Immature natural killer cell (primary cell): Measurements from ENCODE around the gene CYS1. TPM values are rescaled to one million over a fixed set of nuclear protein-coding genes. Genes with fewer than 3 reads are reported as not detected.
A peak's percentile ranks its signal among the peaks of the same experiment; 100 is the strongest.

Experiments
- DNase-seq, 3 donors: peaks; one replicate each; pipeline ENCODE4 v3.0.0; 2022; ENCODE audit warnings: mixed read lengths in 1 of 3
- H3K27ac Mint-ChIP-seq, 6 donors: one replicate each; pipeline ENCODE4 v1.8.0; 2020; ENCODE audit warnings: mixed read lengths in 6 of 6, mild to moderate bottlenecking in 5 of 6, inconsistent platforms in 4 of 6, moderate library complexity in 3 of 6
- H3K27me3 Mint-ChIP-seq, 3 donors: one replicate each; pipeline ENCODE4 v1.8.0; 2020 to 2021; ENCODE audit warnings: low read depth in 3 of 3, mild to moderate bottlenecking in 3 of 3, mixed read lengths in 3 of 3, moderate library complexity in 3 of 3, inconsistent platforms in 1 of 3
- H3K36me3 Mint-ChIP-seq, 3 donors: one replicate each; pipeline ENCODE4 v1.8.0; 2020; ENCODE audit warnings: mixed read lengths in 3 of 3, inconsistent platforms in 2 of 3, mild to moderate bottlenecking in 2 of 3
- H3K4me1 Mint-ChIP-seq, 2 donors: one replicate each; pipeline ENCODE4 v1.8.0; 2020; ENCODE audit warnings: inconsistent platforms in 2 of 2, mild to moderate bottlenecking in 2 of 2, mixed read lengths in 2 of 2, moderate library complexity in 1 of 2
- H3K4me3 Mint-ChIP-seq, 5 donors: one replicate each; pipeline ENCODE4 v1.8.0; 2020; ENCODE audit warnings: mild to moderate bottlenecking in 5 of 5, mixed read lengths in 5 of 5, inconsistent platforms in 3 of 5, moderate library complexity in 3 of 5
- H3K9me3 Mint-ChIP-seq, 6 donors: one replicate each; pipeline ENCODE4 v1.8.0; 2020; ENCODE audit warnings: mild to moderate bottlenecking in 6 of 6, mixed read lengths in 6 of 6, inconsistent platforms in 4 of 6, moderate library complexity in 3 of 6
- polyA plus RNA-seq, 3 donors: library from polyadenylated mRNA; unstranded; fragments of 300-500 nt; fragmentation: Illumina TruSeq; gene quantifications; one replicate each; pipeline ENCODE4 v1.2.3, GENCODE V29; 2021

The CYS1 gene
- polyA plus RNA-seq, 3 donors from 2014 or later, result not detected

- H3K36me3 Mint-ChIP-seq, result peaks cover 2 to 14% (median 2%) of the 10 kb centered on the region in 3 donors
- H3K27ac Mint-ChIP-seq, result no peak overlapping the region
- H3K4me3 Mint-ChIP-seq, result no peak overlapping the region
- H3K27me3 Mint-ChIP-seq, result peaks cover under 1 to 2% (median 1%) of the 10 kb centered on the region in 3 donors
- no peak for DNase-seq
- H3K9me3 Mint-ChIP-seq, result no peaks in the 10 kb centered on the region
- no peaks in the 10 kb centered on the region for H3K4me1 Mint-ChIP-seq
Measured at GRCh38 chr2:10059552-10060335, 20.5 kb downstream of the CYS1 start.

- Mint-ChIP-seq H3K4me3 (no peak overlapping the region), H3K9me3 (no peaks in the 10 kb centered on the region), H3K27me3 (peaks cover 1 to 2% (median 2%) of the 10 kb centered on the region in 3 donors), H3K4me1 (no peaks in the 10 kb centered on the region), H3K36me3 (peaks cover 5 to 22% (median 6%) of the 10 kb centered on the region in 3 donors), H3K27ac (no peak overlapping the region)
- no peak for DNase-seq
Measured at GRCh38 chr2:10059016-10059351, 21.2 kb downstream of the CYS1 start.

GRCh38 chr2:10058251-10059015, 21.8 kb downstream of the CYS1 start:
- Mint-ChIP-seq H3K4me3 (no peak overlapping the region), H3K27me3 (peaks cover 1 to 2% (median 2%) of the 10 kb centered on the region in 3 donors), H3K36me3 (peaks cover 5 to 24% (median 10%) of the 10 kb centered on the region in 3 donors), H3K9me3 (no peaks in the 10 kb centered on the region), H3K4me1 (no peaks in the 10 kb centered on the region), H3K27ac (no peak overlapping the region)
- no peak for DNase-seq

- Mint-ChIP-seq H3K27ac (no peak overlapping the region), H3K27me3 (peaks cover 1 to 2% (median 2%) of the 10 kb centered on the region in 3 donors), H3K4me3 (no peak overlapping the region), H3K4me1 (no peaks in the 10 kb centered on the region), H3K36me3 (peaks cover 5 to 31% (median 18%) of the 10 kb centered on the region in 3 donors), H3K9me3 (no peaks in the 10 kb centered on the region)
- DNase-seq, result no peak
Measured at GRCh38 chr2:10057231-10058107, 22.7 kb downstream of the CYS1 start.

GRCh38 chr2:10056439-10056838, 23.8 kb downstream of the CYS1 start:
- H3K27ac Mint-ChIP-seq, result no peak overlapping the region
- no peaks in the 10 kb centered on the region for H3K9me3 Mint-ChIP-seq
- H3K4me1 Mint-ChIP-seq, result no peaks in the 10 kb centered on the region
- H3K4me3 Mint-ChIP-seq, result no peak overlapping the region
- peaks cover 5 to 37% (median 24%) of the 10 kb centered on the region in 3 donors for H3K36me3 Mint-ChIP-seq
- DNase-seq, result no peak
- peaks cover 0 to 2% (median 1%) of the 10 kb centered on the region in 3 donors for H3K27me3 Mint-ChIP-seq

GRCh38 chr2:10054976-10055375, 25.2 kb downstream of the CYS1 start:
- Mint-ChIP-seq H3K9me3 (no peaks in the 10 kb centered on the region), H3K36me3 (peaks cover 5 to 38% (median 24%) of the 10 kb centered on the region in 3 donors), H3K4me3 (no peak overlapping the region), H3K27me3 (peaks cover 0 to 2% (median under 1%) of the 10 kb centered on the region in 3 donors), H3K27ac (no peak overlapping the region), H3K4me1 (no peaks in the 10 kb centered on the region)
- no peak for DNase-seq

GRCh38 chr2:10054424-10054823, 25.8 kb downstream of the CYS1 start:
- no peak overlapping the region for H3K27ac Mint-ChIP-seq
- no peak for DNase-seq
- peaks cover 7 to 43% (median 24%) of the 10 kb centered on the region in 3 donors for H3K36me3 Mint-ChIP-seq
- no peak overlapping the region for H3K4me3 Mint-ChIP-seq
- peaks cover 2 to 4% of the 10 kb centered on the region in 2 donors for H3K4me1 Mint-ChIP-seq
- H3K27me3 Mint-ChIP-seq, result peaks cover 0 to 4% (median 0%) of the 10 kb centered on the region in 3 donors
- no peaks in the 10 kb centered on the region for H3K9me3 Mint-ChIP-seq

- Mint-ChIP-seq H3K4me1 (peaks cover 2 to 13% of the 10 kb centered on the region in 2 donors), H3K4me3 (no peak overlapping the region), H3K36me3 (peaks cover 8 to 45% (median 24%) of the 10 kb centered on the region in 3 donors)
Measured at GRCh38 chr2:10053351-10053750, 26.9 kb downstream of the CYS1 start.

GRCh38 chr2:10052216-10052615, 28.0 kb downstream of the CYS1 start:
- Mint-ChIP-seq H3K4me1 (peaks cover 2 to 17% of the 10 kb centered on the region in 2 donors), H3K9me3 (no peaks in the 10 kb centered on the region), H3K4me3 (no peak overlapping the region), H3K27ac (no peak overlapping the region), H3K36me3 (peaks cover 9 to 45% (median 24%) of the 10 kb centered on the region in 3 donors), H3K27me3 (peaks cover 0 to 4% (median 0%) of the 10 kb centered on the region in 3 donors)
- DNase-seq, result no peak

More at GRCh38 chr2:10053351-10053750, 26.9 kb downstream of the CYS1 start:
- Mint-ChIP-seq H3K27ac (no peak overlapping the region), H3K27me3 (peaks cover 0 to 4% (median 0%) of the 10 kb centered on the region in 3 donors), H3K9me3 (no peaks in the 10 kb centered on the region)
- no peak for DNase-seq

- peak overlapping the region in 4 of 6 donors; percentile 17 to 46 (median 40) for H3K27ac Mint-ChIP-seq
Measured at GRCh38 chr2:10048501-10049171, 31.6 kb downstream of the CYS1 start.

GRCh38 chr2:10047616-10048500, 32.4 kb downstream of the CYS1 start:
- Mint-ChIP-seq H3K9me3 (no peaks in the 10 kb centered on the region), H3K27me3 (peaks cover 7 to 25% (median 10%) of the 10 kb centered on the region in 3 donors), H3K4me3 (no peak overlapping the region), H3K4me1 (peaks cover 11 to 45% of the 10 kb centered on the region in 2 donors), H3K36me3 (peaks cover 7 to 24% (median 8%) of the 10 kb centered on the region in 3 donors), H3K27ac (peak overlapping the region in 3 of 6 donors; percentile 17 to 92 (median 51))
- DNase-seq, result no peak

More at GRCh38 chr2:10048501-10049171, 31.6 kb downstream of the CYS1 start:
- Mint-ChIP-seq H3K36me3 (peaks cover 7 to 30% (median 16%) of the 10 kb centered on the region in 3 donors), H3K4me3 (no peak overlapping the region), H3K4me1 (peaks cover 10 to 44% of the 10 kb centered on the region in 2 donors), H3K9me3 (no peaks in the 10 kb centered on the region), H3K27me3 (peaks cover 7 to 21% (median 9%) of the 10 kb centered on the region in 3 donors)
- DNase-seq, result peak; percentile 46 to 61 (median 58)

- Mint-ChIP-seq H3K4me3 (no peak overlapping the region), H3K4me1 (peaks cover 19 to 54% of the 10 kb centered on the region in 2 donors), H3K27me3 (peaks cover 12 to 33% (median 12%) of the 10 kb centered on the region in 3 donors), H3K9me3 (no peaks in the 10 kb centered on the region), H3K36me3 (peaks cover under 1 to 18% (median 7%) of the 10 kb centered on the region in 3 donors), H3K27ac (peak overlapping the region in 5 of 6 donors; percentile 12 to 92 (median 53))
- DNase-seq, result no peak
Measured at GRCh38 chr2:10046931-10047330, 33.3 kb downstream of the CYS1 start.
